MM.1S (cell line): ENCODE results near the gene VCP.

Source experiments
- DNase-seq: peaks from one replicate; pipeline ENCODE4 v3.0.0-alpha.2; 2015
- H2AFZ ChIP-seq: fragments of 300-600 bp; sonication (generic); 2 replicates; pipeline ENCODE4 v1.6.0; 2016; ENCODE audit warnings: antibody characterized with exemption, low read length
- H3F3A ChIP-seq: fragments of 300-600 bp; sonication (generic); 2 replicates; pipeline ENCODE4 v1.6.1; 2016; ENCODE audit warnings: mild to moderate bottlenecking, antibody characterized with exemption, low read length, moderate library complexity, mixed read lengths; ENCODE audit not compliant: insufficient read depth
- H3K27ac ChIP-seq: fragments of 300-600 bp; sonication (generic); 2 replicates; pipeline ENCODE4 v1.5.1; 2016; ENCODE audit warnings: mild to moderate bottlenecking, low read length
- H3K27me3 ChIP-seq: fragments of 300-600 bp; sonication (generic); replicated peaks from 2 replicates; pipeline ENCODE4 v1.6.0; 2016; ENCODE audit warnings: low read length; ENCODE audit not compliant: insufficient read depth
- H3K36me3 ChIP-seq: fragments of 300-600 bp; sonication (generic); replicated peaks from 2 replicates; pipeline ENCODE4 v1.6.1; 2016; ENCODE audit warnings: mild to moderate bottlenecking, low read length, mixed read lengths; ENCODE audit not compliant: insufficient read depth
- H3K4me1 ChIP-seq: fragments of 300-600 bp; sonication (generic); 2 replicates; pipeline ENCODE4 v1.6.1; 2016; ENCODE audit warnings: low read length, mixed read lengths
- H3K4me2 ChIP-seq: fragments of 300-600 bp; sonication (generic); 2 replicates; pipeline ENCODE4 v1.6.0; 2016; ENCODE audit warnings: low read depth, low read length
- H3K4me3 ChIP-seq: fragments of 300-600 bp; sonication (generic); 2 replicates; pipeline ENCODE4 v1.5.1; 2016; ENCODE audit warnings: low read length, mixed read lengths
- H3K79me2 ChIP-seq: fragments of 300-600 bp; sonication (generic); 2 replicates; pipeline ENCODE4 v1.6.1; 2016; ENCODE audit warnings: mixed run types, low read length, mixed read lengths
- H3K9ac ChIP-seq: fragments of 300-600 bp; sonication (generic); 2 replicates; pipeline ENCODE4 v1.6.1; 2016; ENCODE audit warnings: low read length, mixed read lengths
- H3K9me2 ChIP-seq: fragments of 300-600 bp; sonication (generic); replicated peaks from 2 replicates; pipeline ENCODE4 v1.6.1; 2016; ENCODE audit warnings: mild to moderate bottlenecking, low read length, mixed read lengths; ENCODE audit not compliant: insufficient read depth
- H3K9me3 ChIP-seq: fragments of 300-600 bp; sonication (generic); replicated peaks from 2 replicates; pipeline ENCODE4 v1.6.1; 2016; ENCODE audit warnings: mild to moderate bottlenecking, low read length, mixed read lengths; ENCODE audit not compliant: insufficient read depth
- H4K20me1 ChIP-seq: fragments of 300-600 bp; sonication (generic); 2 replicates; pipeline ENCODE4 v1.6.1; 2016; ENCODE audit warnings: mild to moderate bottlenecking, low read length, moderate library complexity, mixed read lengths; ENCODE audit not compliant: insufficient read depth
- CTCF ChIP-seq: fragments of 300-600 bp; sonication (generic); IDR thresholded peaks from 2 replicates; pipeline ENCODE4 v1.5.1; 2016; ENCODE audit warnings: antibody characterized with exemption, low read length, mixed read lengths
- EZH2 ChIP-seq: fragments of 300-600 bp; sonication (generic); optimal IDR thresholded peaks from 2 replicates; pipeline ENCODE3; 2017; ENCODE audit warnings: low read depth, mild to moderate bottlenecking, antibody characterized with exemption, low read length, mixed read lengths
- EZH2phosphoT487 ChIP-seq: fragments of 300-600 bp; sonication (generic); IDR thresholded peaks from 2 replicates; pipeline ENCODE4 v1.6.1; 2018; ENCODE audit warnings: antibody characterized with exemption, low read length

The VCP gene

DNA sequence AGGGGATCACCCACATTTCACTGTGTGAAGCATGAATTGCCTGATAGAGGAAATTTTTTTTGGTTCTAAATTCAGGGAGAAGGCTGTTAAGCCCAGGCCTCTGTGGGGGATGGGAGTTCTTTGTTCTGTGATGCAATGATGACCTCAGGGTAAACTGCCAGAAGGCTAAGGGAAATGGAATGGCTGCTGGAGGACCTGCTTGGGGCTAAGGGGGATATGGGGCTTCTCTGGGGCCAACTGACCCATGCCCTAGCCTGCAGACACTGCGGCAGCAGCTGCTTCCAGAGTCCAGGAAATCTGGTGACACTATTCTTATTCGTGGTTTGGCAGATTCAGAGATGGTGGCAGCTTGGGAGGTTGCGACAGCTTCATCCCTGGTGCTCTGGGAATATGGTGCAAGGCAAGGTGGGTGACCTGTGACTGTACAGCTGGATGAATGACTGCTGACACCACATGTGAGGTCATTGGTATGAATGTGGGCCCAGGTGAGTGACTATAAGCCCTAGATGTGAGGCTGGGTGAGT is 30.3 kb downstream of the VCP start:
- H3K9me3 ChIP-seq, result no peaks in the 10 kb centered on the region
- peaks cover 6% of the 10 kb centered on the region; the same call in 1 of the 2 replicates for H3F3A ChIP-seq
- no peak overlapping the region for H3K9ac ChIP-seq
- H3K79me2 ChIP-seq, result no peaks in the 10 kb centered on the region
- no peak overlapping the region for H3K4me3 ChIP-seq
- no peak overlapping the region for H3K27ac ChIP-seq
- no peaks in the 10 kb centered on the region for H3K4me1 ChIP-seq
- H4K20me1 ChIP-seq, result no peaks in the 10 kb centered on the region
- no peaks in the 10 kb centered on the region for H3K9me2 ChIP-seq
- H2AFZ ChIP-seq, result no peak overlapping the region
- no peaks in the 10 kb centered on the region for H3K27me3 ChIP-seq
- no peak for DNase-seq
- TF ChIP-seq EZH2phosphoT487, result no peak
- TF ChIP-seq CTCF, result no peak
- no peak for TF ChIP-seq EZH2
- no peak overlapping the region for H3K4me2 ChIP-seq
- H3K36me3 ChIP-seq, result no peaks in the 10 kb centered on the region

- no peaks in the 10 kb centered on the region for H3K9me3 ChIP-seq
- H3K4me2 ChIP-seq, result no peak overlapping the region
- no peak for TF ChIP-seq EZH2phosphoT487
- TF ChIP-seq EZH2, result no peak
- no peak for TF ChIP-seq CTCF
- no peaks in the 10 kb centered on the region for H3K27me3 ChIP-seq
- no peaks in the 10 kb centered on the region for H4K20me1 ChIP-seq
- H3K4me1 ChIP-seq, result no peaks in the 10 kb centered on the region
- H3K79me2 ChIP-seq, result no peaks in the 10 kb centered on the region
- no peaks in the 10 kb centered on the region for H3K36me3 ChIP-seq
- H3F3A ChIP-seq, result 0 out of 2 replicates have a peak, but pooled peaks cover 6% of the 10 kb centered on the region
- no peak for DNase-seq
- no peaks in the 10 kb centered on the region for H3K9me2 ChIP-seq
- H3K4me3 ChIP-seq, result no peak overlapping the region
- H2AFZ ChIP-seq, result no peak overlapping the region
- no peak overlapping the region for H3K9ac ChIP-seq
- H3K27ac ChIP-seq, result no peak overlapping the region
Measured at GRCh38 chr9:35035851-35036701, 36.3 kb downstream of the VCP start.

DNA sequence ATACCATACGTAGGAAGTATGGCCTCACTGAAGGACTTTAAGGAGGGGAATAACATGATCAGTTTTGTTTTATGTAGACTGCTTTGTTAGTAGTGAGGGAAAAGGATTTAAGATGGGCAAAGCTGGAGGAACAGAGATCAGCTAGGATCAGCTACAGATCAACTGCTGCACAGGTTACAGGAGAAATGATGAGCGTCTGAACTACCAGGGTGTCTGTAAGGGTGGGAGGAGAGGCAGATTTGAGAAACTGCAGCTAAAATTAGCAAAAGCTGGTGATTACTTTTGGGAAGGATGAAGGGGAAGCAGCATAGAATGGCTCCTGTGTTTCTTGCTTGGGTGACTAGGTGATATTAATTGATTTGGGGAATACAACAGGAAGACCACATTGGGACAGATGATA is 39.3 kb downstream of the VCP start:
- DNase-seq, result no peak
- no peaks in the 10 kb centered on the region for H3K36me3 ChIP-seq
- H3K9me2 ChIP-seq, result no peaks in the 10 kb centered on the region
- no peak overlapping the region for H3K4me3 ChIP-seq
- H3K9ac ChIP-seq, result no peak overlapping the region
- TF ChIP-seq CTCF (no peak), EZH2phosphoT487 (no peak), EZH2 (no peak)
- H3K27ac ChIP-seq, result no peak overlapping the region
- H3K27me3 ChIP-seq, result no peaks in the 10 kb centered on the region
- H2AFZ ChIP-seq, result no peak overlapping the region
- H3K79me2 ChIP-seq, result no peaks in the 10 kb centered on the region
- peaks cover 18% of the 10 kb centered on the region for H3K4me1 ChIP-seq
- no peaks in the 10 kb centered on the region for H3K9me3 ChIP-seq
- peaks cover 6% of the 10 kb centered on the region for H3F3A ChIP-seq
- no peak overlapping the region for H3K4me2 ChIP-seq
- H4K20me1 ChIP-seq, result no peaks in the 10 kb centered on the region
